Fibroblast of pulmonary artery (primary cell): ENCODE data around the gene MIEN1.

Experiments
- DNase-seq: peaks from one replicate; pipeline ENCODE4 v3.0.0-alpha.2; 2010; ENCODE audit warnings: low read depth
- H3K4me3 ChIP-seq: replicated peaks from 2 replicates; pipeline ENCODE4 v1.5.1; 2011; ENCODE audit warnings: low read depth, mild to moderate bottlenecking, control low read depth, low read length, moderate library complexity
- CTCF ChIP-seq: IDR thresholded peaks from 2 replicates; pipeline ENCODE4 v1.5.1; 2011; ENCODE audit warnings: mild to moderate bottlenecking, control low read depth, low read length, inconsistent platforms; ENCODE audit errors: missing control alignments

MIEN1 gene

GRCh38 chr17:39704821-39705551 lies 25.3 kb downstream of the MIEN1 start:
- peak; percentile 24 for DNase-seq
- no peak overlapping the region for H3K4me3 ChIP-seq
- peak; percentile 21 for TF ChIP-seq CTCF

- no peak overlapping the region for H3K4me3 ChIP-seq
- TF ChIP-seq CTCF = no peak
- DNase-seq = no peak
Observed at GRCh38 chr17:39703913-39704312, 26.4 kb downstream of the MIEN1 start.

GRCh38 chr17:39702901-39703893 lies 27.1 kb downstream of the MIEN1 start:
- no peak overlapping the region for H3K4me3 ChIP-seq
- no peak for TF ChIP-seq CTCF
- DNase-seq = no peak

- no peak overlapping the region for H3K4me3 ChIP-seq
- DNase-seq = no peak
- no peak for TF ChIP-seq CTCF
Observed at GRCh38 chr17:39701784-39702422, 28.4 kb downstream of the MIEN1 start.

GRCh38 chr17:39701012-39701783 lies 29.1 kb downstream of the MIEN1 start:
- TF ChIP-seq CTCF = no peak
- no peak for DNase-seq
- peak overlapping the region; percentile 75 for H3K4me3 ChIP-seq

- no peak for TF ChIP-seq CTCF
- H3K4me3 ChIP-seq = peak overlapping the region; percentile 75
- peak; percentile 24 for DNase-seq
Observed at GRCh38 chr17:39700148-39700987, 30.0 kb downstream of the MIEN1 start.
